ENCODE results near the gene C10orf105. TPM values are rescaled to one million over a fixed set of nuclear protein-coding genes. Genes with fewer than 3 reads are reported as not detected.

C10orf105 gene
- total RNA-seq, 1 donor from 2014 or later: 0.64 TPM

DNA sequence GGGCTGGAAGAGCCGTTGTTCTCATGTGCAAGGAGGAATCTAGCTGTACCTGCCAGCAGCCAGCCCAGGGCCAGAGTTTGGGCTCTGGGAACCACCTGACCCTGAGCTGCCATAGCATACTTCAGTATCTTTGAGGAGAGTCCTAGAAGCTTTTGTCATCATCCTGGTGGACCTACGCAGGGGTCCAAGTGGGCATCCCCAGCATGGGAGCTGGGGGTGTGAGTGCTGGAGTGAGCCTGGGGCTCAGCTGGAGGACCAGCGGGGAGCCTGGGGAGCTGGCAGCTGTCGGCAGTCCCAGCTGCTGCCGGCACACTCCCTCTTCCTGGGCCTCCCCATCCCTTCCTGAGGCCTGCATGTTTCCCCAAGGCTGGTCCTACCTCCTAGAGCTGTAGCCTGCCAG, 32.5 kb downstream of the C10orf105 start:
- intact Hi-C loops (cut with micrococcal nuclease): no loop called here

DNA sequence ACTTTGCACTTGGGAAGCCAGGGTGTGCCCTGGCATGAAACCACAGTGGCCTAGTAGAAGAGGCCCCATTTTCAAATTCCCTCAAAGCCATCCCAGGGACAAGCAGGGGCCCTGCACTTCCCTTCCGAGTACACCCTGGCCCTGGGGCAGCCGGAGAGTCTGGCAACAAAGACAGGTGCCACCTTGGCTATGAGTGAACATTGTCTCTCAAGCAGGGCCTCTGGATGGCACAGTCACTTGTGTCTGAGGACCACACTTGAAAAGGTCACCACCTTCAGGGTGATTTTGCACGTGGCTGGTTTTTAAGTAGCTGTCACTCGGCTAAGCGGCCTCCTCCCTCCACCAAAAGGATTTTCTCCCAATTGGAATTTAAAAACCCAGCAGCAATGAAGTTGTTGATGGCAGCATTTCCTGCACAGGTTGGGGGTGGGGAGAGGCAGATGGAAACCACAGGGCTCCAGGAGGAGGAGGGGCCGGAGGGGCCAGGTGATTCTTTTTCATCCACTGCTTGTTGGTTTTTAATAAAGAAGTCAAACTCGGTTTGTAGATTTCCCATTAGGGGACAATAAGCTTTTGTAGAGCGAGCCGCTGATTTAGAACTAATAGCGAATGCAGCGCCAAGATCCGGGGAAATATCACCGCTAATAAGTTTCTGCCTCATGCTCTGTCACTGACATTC, 33.9 kb downstream of the C10orf105 start:
- intact Hi-C loops (cut with micrococcal nuclease): no loop called here

DNA sequence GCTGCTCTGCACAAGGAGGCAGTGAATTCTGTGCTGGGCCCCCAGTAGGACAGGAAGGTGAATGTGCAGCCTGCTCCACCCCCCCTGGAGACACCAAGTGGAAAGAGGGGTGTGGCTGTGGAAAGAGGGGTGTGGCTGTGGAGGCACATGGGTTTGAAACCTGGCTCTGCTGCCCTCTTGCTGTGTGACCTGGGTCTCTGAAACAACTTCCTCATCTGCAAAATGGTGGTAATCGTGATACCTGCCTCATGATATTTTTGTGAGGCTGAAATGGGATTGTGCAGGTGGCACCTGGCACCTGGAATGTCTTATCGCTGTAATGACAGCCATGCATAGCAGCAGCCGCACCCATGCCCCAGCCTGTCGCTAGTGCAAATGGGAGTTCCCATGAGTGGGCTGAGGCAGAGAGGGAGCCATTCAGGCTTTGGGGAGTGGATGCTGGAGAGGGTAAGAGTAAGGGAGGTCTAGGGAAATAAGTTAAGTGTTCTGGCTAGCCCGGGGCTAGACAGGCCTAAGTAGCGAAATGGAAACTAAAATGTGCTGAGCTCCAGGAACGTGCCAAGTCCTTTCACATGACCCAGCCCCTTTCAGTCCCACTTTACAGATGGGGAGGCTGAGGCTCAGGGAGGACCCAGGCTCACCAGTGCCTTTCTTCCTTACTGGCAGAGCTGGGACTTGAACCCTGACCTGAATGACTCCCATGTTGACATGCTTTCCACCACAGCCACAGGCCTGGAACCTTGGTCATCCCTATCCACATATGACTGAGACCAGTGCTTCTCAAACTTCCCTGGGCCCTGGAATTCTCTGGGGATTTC, 35.0 kb downstream of the C10orf105 start:
- intact Hi-C loops (cut with micrococcal nuclease): no loop called here

DNA sequence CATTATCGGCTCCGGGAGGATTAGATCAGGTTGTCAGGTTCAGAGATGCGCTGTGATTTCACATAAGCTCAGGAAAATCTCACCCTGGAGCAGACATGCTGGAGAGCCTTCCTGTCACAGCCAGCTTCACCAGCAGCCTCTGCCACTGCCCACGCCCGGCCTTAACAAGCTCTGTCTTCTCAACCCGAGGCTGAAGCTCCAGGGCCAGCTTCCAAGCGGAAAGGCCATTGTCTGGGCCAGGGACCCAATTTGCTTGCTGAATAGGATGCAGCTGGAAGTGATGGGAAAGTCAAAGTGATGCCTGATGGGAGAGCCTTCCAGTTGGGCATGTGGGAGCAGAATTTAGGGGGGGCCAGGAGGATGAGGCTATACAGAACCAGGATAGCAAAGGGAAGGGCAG, 36.3 kb downstream of the C10orf105 start:
- intact Hi-C loops (cut with micrococcal nuclease): no loop called here

DNA sequence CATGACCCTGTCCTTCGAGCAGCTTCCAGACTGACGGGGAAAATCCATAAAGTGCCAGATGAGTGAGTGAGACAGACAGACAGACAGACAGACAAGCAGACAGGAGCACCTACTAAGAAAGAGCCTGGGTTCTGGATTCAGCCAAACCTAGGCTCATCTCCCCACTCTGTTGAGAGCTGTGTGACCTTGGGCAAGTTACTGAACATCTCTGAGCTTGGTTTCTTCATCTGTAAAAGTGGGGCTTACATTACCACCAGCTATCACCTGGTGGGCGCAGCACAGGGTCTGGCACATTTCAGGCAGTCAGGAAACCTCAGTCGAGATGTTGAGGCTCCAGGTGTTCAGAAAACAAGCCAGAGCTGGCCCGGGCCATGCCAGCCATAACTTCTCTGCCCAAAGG, 37.6 kb downstream of the C10orf105 start:
- intact Hi-C loops (cut with micrococcal nuclease): no loop called here

DNA sequence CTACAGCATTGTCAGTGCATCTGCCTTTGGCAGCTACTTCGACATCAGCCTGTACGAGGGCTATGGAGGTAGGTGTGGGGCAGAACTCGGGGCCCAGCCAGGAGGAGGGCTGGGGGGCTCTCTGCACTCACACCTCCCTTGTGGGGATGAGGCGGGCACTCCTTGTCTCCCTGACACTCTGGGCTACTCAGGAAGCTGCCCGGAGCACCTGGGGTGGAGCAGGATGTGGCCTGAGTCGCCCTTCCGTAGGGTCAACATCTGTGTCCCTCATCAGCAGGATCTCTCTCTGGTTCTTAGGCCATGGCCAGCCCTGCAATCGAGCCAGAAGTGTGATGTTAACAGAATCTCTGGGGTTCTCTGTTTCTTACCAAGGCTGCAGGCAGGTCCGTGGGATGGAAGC, 40.2 kb downstream of the C10orf105 start:
- intact Hi-C loops (cut with micrococcal nuclease): no loop called here

DNA sequence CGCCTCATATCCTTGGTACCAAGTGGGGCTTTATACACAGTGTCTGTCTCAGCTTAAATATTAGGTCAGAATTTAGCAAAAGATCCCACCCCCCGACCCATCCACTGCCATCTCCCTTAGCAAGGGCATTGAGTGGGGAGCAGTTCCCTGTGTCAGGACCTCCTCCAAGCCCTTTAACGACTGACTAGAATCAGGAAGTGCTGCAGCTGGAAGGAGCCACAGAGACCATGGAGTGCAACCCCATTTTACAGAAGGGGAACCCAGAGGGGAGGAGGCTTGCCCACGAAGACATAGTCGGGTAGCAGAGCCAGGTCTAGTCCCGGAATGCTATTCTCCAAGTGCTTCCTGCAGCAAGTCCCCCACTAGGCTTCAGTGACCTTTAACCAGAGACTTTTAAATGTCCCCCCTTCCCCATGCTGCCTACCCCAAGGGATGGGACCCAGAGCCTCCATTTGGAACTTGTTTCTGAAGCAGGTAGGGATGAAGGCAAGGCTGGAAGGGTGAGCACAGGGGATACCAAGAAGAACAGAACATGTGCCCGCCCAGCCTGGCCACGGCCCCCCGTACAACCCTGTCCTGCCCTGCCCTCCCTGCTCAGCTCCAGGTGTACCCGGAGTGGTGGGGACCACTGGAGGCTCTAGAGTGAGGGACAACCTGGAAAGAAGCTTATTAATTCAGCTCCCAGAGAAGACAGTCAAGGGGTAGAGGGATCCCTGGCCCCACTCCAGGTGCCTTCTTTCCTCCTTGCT, 41.3 kb downstream of the C10orf105 start:
- intact Hi-C loops (cut with micrococcal nuclease): no loop called here

DNA sequence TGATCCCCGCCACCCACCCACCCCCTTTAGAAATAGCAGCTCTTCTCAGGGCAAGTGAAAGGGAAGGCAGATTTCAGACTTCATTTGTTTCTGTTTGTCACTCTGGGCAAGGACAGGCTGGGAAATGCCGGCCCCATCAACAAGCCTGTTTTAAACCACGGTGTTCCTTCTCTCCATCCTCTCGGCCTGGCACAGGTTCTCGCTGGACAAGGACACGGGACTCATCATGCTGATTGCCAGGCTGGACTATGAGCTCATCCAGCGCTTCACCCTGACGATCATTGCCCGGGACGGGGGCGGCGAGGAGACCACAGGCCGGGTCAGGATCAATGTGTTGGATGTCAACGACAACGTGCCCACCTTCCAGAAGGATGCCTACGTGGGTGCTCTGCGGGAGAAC, 42.3 kb downstream of the C10orf105 start:
- intact Hi-C loops (cut with micrococcal nuclease): no loop called here

DNA sequence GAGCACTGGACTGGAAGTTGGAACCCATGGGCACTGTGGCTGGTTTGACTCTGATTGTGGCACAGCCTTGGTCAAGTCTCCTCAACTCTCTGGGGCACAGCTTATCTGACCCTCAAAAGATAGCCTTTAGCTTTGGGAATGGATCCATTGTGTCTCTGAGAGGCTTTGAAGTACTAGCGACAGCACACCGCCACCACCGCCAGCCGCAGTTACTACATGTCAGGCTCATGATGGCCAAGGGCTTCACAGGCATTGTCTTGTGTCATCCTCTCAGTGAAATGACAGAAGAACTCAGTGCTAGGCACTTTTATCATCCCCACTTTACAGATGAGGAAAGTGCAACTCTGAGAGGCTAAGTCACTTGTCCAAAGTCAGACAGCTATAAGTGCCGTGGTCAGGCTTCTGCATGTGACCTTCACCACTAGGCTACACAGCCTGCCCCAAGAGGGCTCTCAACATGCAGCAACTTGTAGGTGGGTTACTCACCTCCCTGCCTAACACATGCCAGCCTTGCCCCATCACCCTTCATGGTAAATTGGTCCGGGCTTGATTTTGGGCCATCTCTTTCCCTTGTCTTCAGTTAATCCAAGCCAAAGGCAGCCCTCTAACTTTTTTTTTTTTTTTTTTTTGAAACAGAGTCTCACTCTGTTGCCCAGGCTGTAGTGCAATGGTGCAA, 44.1 kb downstream of the C10orf105 start:
- intact Hi-C loops (cut with micrococcal nuclease): no loop called here

DNA sequence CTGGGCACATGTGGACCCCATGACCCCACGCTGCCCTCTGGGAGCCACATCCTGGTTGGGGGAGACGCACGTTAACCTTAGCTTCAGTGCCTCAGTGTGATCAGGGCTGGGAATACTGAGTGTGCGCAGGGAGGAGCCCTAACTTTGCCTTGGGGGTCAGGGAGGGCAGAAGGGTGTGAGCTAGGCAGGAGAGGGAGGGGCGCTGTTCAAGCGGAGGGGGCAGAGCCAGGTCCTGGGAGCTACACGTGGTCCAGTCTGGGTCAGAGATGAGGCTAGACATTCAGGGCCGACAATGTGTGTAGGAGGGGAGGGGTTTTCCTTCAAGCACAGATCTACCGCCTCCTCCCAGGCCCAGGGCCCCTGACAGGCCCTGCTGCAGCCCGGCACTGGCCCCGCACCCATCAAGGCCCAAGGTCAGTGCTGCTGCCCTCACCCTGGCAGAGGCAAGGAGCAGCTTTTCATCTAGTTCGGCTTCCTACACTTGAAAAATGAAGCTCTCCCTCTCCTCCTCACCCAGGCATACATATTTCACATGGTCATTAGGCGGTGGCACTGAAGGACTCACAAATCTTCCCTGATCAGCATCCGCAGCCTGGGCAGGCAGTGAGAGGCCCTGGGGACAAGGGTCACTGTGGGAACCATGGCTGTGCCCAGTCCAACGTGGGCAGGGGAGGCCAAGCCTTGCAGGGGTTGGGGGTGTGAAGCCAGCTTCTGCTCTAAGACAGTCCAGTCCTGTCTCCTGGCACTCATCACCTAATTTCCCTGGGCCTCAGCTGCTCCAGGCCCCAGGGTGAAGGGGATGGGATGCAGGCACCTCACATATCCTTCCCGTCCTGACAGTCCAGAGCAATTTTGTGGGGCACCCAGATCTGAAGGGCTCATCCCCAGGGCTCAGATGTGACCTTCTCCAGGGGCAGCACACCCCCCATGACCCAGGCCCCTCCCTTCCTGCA, 47.3 kb downstream of the C10orf105 start:
- intact Hi-C loops (cut with micrococcal nuclease): no loop called here

DNA sequence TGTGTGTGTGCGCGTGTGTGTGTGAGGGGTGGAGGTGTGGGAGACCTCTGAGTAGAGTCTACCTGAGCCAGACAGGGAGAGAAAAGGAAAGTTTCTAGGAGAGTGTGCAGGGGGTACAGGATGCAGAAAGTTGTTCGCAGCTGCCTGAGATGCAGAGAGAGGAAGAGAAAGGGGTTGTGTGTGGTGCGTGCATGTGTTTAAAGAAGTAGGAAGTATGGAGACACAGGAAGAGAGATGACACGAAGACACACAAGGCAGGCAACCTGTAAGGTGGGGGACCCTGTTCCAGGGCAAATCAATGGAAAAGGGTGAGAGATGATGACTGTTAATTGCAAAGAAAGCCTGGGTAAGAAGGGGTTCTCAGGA, 52.2 kb downstream of the C10orf105 start:
- intact Hi-C loops (cut with micrococcal nuclease): no loop called here

DNA sequence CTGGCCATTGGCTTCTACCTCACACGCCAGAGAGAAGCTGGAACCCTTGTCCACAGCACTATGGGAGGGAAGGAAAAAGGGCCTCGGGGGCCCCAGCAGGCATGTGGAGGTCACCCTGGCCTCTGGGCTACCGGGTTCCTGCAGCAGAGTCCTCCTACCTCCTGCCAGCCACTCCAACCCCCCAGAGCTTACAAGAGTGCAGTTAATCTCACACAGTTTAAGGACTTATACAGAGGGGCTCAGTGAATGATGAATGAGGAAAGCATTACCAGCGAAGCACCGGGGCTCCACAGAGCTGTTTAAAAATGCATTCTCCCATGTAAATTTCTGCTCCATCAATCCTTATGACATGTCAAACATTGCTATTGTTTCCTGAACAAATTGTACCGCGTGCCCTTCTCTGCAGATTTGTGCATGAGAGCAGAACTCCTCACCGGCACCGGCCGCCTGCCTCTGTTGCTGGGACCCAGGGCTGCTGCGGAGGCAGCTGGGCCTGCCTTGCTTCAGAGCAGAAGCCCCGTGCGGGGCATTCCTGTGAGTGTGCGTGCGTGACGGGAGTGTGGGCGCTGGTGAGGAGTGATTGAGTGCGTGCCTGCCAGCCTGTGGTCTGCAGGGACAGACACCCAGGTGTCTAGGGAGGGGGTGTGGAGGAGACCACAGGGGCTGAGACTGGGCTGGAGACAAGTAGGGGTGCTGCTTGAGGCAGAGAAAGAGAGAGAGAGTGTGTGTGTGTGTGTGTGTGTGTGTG, 52.8 kb downstream of the C10orf105 start:
- intact Hi-C loops (cut with micrococcal nuclease): no loop called here

DNA sequence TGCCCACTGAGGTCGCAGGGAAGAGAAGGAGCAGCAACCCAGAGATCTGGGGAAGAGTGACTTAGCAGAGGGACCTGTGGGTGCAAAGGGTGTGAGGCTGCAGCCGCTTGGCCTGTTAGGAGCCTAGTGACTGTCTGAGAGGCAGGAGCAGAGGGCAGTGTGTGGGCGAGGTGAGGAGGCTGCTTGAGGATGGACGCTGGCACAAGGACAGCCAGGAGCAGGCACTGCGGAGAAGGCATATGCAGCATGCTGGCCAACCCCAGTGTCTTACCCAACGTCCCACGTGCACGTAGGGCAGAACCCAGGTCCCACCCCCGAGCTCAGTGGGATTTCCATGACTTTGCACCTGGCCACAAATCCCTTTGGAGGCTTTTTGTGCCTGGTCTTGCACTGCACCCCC, 54.1 kb downstream of the C10orf105 start:
- intact Hi-C loops (cut with micrococcal nuclease): no loop called here

DNA sequence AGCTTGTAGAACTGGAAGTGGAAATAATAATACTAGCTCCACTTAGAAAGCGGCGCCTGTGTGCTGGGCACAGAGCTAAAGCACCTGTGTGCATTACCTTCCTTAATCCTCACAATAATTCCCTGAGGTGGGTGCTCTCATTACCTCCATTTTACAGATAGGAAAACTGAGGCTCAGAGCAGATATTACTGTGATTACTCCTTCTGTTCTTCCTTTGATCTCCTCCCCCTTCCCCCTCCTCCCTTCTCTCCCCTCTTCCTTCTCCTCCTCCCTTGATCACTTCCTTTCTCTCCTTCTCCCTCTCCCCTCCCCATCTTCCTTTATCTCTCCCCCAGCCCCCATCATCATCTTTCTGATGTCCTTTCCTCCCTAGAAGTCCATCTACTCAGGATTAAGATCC, 55.0 kb downstream of the C10orf105 start:
- intact Hi-C loops (cut with micrococcal nuclease): no loop called here

DNA sequence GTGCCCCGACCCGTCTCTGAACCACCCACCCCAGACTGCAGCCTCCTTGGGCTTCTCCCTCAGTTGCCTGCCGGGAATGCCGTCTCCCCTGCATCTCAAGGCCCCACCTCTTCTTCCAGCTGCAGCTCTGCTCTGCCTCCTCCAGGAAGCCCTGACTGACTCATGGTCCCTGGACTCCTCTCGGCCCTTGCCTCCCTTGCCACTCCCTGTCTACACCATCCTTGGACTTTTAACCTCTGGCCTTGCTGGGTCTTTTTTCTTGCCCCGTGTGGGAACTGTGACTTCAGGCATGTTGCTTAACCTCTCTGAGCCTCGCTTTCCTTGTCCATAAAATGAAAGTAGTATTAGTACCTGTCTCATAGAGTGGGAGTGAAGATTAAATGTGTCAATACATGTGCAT, 56.3 kb downstream of the C10orf105 start:
- intact Hi-C loops (cut with micrococcal nuclease): no loop called here

DNA sequence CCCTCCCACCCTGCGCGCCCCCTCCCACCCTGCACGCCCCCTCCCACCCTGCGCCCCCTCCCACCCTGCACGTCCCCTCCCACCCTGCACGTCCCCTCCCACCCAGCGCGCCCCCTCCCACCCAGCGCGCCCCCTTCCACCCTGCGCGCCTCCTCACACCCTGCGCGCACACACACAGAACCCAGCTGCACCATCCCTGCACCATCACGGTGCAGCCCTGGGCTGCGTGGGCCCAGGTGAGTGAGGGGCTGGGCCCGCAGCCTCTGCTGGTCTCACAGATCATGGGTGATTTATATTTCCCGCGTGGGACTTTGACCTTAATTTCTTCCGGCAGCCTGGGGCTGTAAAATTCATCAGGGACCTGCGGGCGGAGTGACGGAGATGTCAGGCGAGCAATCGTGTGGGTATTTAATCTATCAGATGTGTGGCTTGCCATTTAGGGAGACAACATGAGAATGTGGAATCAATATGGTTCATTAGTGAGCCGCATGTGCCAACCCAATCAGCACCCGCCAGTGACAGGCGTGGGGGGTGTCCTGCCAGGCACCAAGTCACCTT, 57.7 kb downstream of the C10orf105 start:
- intact Hi-C loops (cut with micrococcal nuclease): no loop called here
